Naive B cell (primary cell): ENCODE results near the gene JPT1. TPM values are rescaled to one million over a fixed set of nuclear protein-coding genes. Genes with fewer than 3 reads are reported as not detected.
"Not testable (repeated sequence)": the region's sequence is repeated elsewhere in the genome, so short reads cannot be mapped to it uniquely, and the experiment has no call there.

Experiments used
- ATAC-seq, 2 donors: fragments of 150-1000 bp; cut with Tn5 transposase; 2 replicates each; pipeline ENCODE4 v1.10.0; 2021; ENCODE audit warnings: low read depth in 2 of 2, mild to moderate bottlenecking in 2 of 2, moderate library complexity in 2 of 2
- DNase-seq: peaks from one replicate; pipeline ENCODE4 v3.0.0; 2022
- H3K27ac Mint-ChIP-seq, 6 donors: one replicate each; pipeline ENCODE4 v1.8.0; 2020 to 2022; ENCODE audit warnings: mild to moderate bottlenecking in 6 of 6, mixed read lengths in 6 of 6, moderate library complexity in 5 of 6, inconsistent platforms in 2 of 6
- H3K27me3 Mint-ChIP-seq, 3 donors: one replicate each; pipeline ENCODE4 v1.8.0; 2021 to 2022; ENCODE audit warnings: mixed read lengths in 3 of 3, mild to moderate bottlenecking in 1 of 3
- H3K36me3 Mint-ChIP-seq, 2 donors: one replicate each; pipeline ENCODE4 v1.8.0; 2020 to 2022; ENCODE audit warnings: mixed read lengths in 2 of 2, inconsistent platforms in 1 of 2, mild to moderate bottlenecking in 1 of 2
- H3K4me1 Mint-ChIP-seq, 3 donors: one replicate each; pipeline ENCODE4 v1.8.0; 2020 to 2022; ENCODE audit warnings: mixed read lengths in 3 of 3, inconsistent platforms in 1 of 3, mild to moderate bottlenecking in 1 of 3, moderate library complexity in 1 of 3
- H3K4me3 Mint-ChIP-seq, 8 donors: one replicate each; pipeline ENCODE4 v1.8.0; 2020 to 2022; ENCODE audit warnings: mild to moderate bottlenecking in 8 of 8, mixed read lengths in 8 of 8, moderate library complexity in 8 of 8, inconsistent platforms in 2 of 8
- H3K9me3 Mint-ChIP-seq, 7 donors: one replicate each; pipeline ENCODE4 v1.8.0; 2020 to 2022; ENCODE audit warnings: mixed read lengths in 7 of 7, mild to moderate bottlenecking in 5 of 7, inconsistent platforms in 2 of 7, moderate library complexity in 1 of 7
- polyA plus RNA-seq, 6 donors: library from polyadenylated mRNA; unstranded; fragments of 300-500 nt; fragmentation: Illumina TruSeq; gene quantifications; one replicate each; pipeline ENCODE4 v1.2.3, GENCODE V29; 2021; ENCODE audit warnings: low read depth in 6 of 6

JPT1 gene
- polyA plus RNA-seq, 6 donors from 2014 or later, result 56.8 to 80.5 (median 72.7) TPM

GRCh38 chr17:75131278-75132017 lies 22.9 kb downstream of the JPT1 start, which contains the start of gene NT5C:
Gene NT5C (minus strand): TSS chr17:75131742. CDS start chr17:75131707, 35 bp downstream.
- DNase-seq, result peak; percentile 77
- Mint-ChIP-seq H3K27me3 (no peaks in the 10 kb centered on the region), H3K27ac (peak within 1 kb of the TSS; percentile 82 to 96 (median 94)), H3K9me3 (no peaks in the 10 kb centered on the region), H3K4me3 (peak within 1 kb of the TSS; percentile 91 to 96 (median 94)), H3K36me3 (peaks cover 0 to 6% of the 10 kb centered on the region in 2 donors), H3K4me1 (peaks cover 10 to 37% (median 35%) of the 10 kb centered on the region in 3 donors)
- ATAC-seq, result peak; percentile 84 to 85

- peaks cover 16 to 44% (median 41%) of the 10 kb centered on the region in 3 donors for H3K4me1 Mint-ChIP-seq
- H3K36me3 Mint-ChIP-seq, result peaks cover 0 to 6% of the 10 kb centered on the region in 2 donors
- H3K27me3 Mint-ChIP-seq, result no peaks in the 10 kb centered on the region
- H3K4me3 Mint-ChIP-seq, result peak overlapping the region; percentile 91 to 96 (median 94)
- DNase-seq (peak; percentile 30), ATAC-seq (peak; percentile 44 to 45)
- H3K9me3 Mint-ChIP-seq, result no peaks in the 10 kb centered on the region
- H3K27ac Mint-ChIP-seq, result peak overlapping the region; percentile 82 to 95 (median 91)
These were observed 23.6 kb downstream of the JPT1 start for GRCh38 chr17:75130632-75131277.

GRCh38 chr17:75130059-75130631 lies 24.2 kb downstream of the JPT1 start:
- DNase-seq (no peak), ATAC-seq (no peak)
- Mint-ChIP-seq H3K27me3 (no peaks in the 10 kb centered on the region), H3K27ac (peak overlapping the region in 1 of 6 donors; percentile 90), H3K4me3 (peak overlapping the region; percentile 91 to 96 (median 94)), H3K9me3 (no peaks in the 10 kb centered on the region), H3K4me1 (peaks cover 19 to 50% (median 46%) of the 10 kb centered on the region in 3 donors), H3K36me3 (peaks cover 0 to 6% of the 10 kb centered on the region in 2 donors)

- Mint-ChIP-seq H3K4me3 (peak overlapping the region in 7 of 8 donors; percentile 49 to 95 (median 61)), H3K27ac (peak overlapping the region in 2 of 6 donors; percentile 33 to 51), H3K4me1 (peaks cover 25 to 56% (median 52%) of the 10 kb centered on the region in 3 donors), H3K36me3 (peaks cover 0 to 6% of the 10 kb centered on the region in 2 donors), H3K27me3 (no peaks in the 10 kb centered on the region), H3K9me3 (no peaks in the 10 kb centered on the region)
- ATAC-seq (no peak), DNase-seq (no peak)
These were observed 24.7 kb downstream of the JPT1 start for GRCh38 chr17:75129576-75129975.

GRCh38 chr17:75128694-75129505 lies 25.4 kb downstream of the JPT1 start:
- DNase-seq, result no peak
- H3K27me3 Mint-ChIP-seq, result no peaks in the 10 kb centered on the region
- peak overlapping the region in 6 of 8 donors; percentile 49 to 95 (median 72) for H3K4me3 Mint-ChIP-seq
- H3K9me3 Mint-ChIP-seq, result no peaks in the 10 kb centered on the region
- H3K4me1 Mint-ChIP-seq, result peaks cover 31 to 62% (median 57%) of the 10 kb centered on the region in 3 donors
- H3K27ac Mint-ChIP-seq, result peak overlapping the region in 5 of 6 donors; percentile 19 to 63 (median 33)
- ATAC-seq, result no peak
- H3K36me3 Mint-ChIP-seq, result peaks cover 0 to 6% of the 10 kb centered on the region in 2 donors

GRCh38 chr17:75127936-75128335 lies 26.4 kb downstream of the JPT1 start:
- Mint-ChIP-seq H3K27ac (peak overlapping the region in 1 of 6 donors; percentile 30), H3K4me3 (peak overlapping the region in 1 of 8 donors; percentile 66), H3K4me1 (peaks cover 31 to 61% (median 60%) of the 10 kb centered on the region in 3 donors)
- not testable (repeated sequence) for H3K27me3 Mint-ChIP-seq, ATAC-seq, H3K36me3 Mint-ChIP-seq, DNase-seq, H3K9me3 Mint-ChIP-seq

GRCh38 chr17:75126954-75127353 lies 27.4 kb downstream of the JPT1 start:
- no peak for DNase-seq
- ATAC-seq, result no peak
- Mint-ChIP-seq H3K27ac (peak overlapping the region in 1 of 6 donors; percentile 45), H3K36me3 (peaks cover 0 to 6% of the 10 kb centered on the region in 2 donors), H3K27me3 (no peaks in the 10 kb centered on the region), H3K4me1 (peaks cover 31 to 54% (median 52%) of the 10 kb centered on the region in 3 donors), H3K4me3 (peak overlapping the region in 2 of 8 donors; percentile 18 to 42), H3K9me3 (no peaks in the 10 kb centered on the region)

GRCh38 chr17:75125984-75126383 lies 28.3 kb downstream of the JPT1 start:
- H3K4me3 Mint-ChIP-seq, result peak overlapping the region in 4 of 8 donors; percentile 24 to 55 (median 34)
- peak overlapping the region in 3 of 6 donors; percentile 28 to 65 (median 44) for H3K27ac Mint-ChIP-seq
- no peaks in the 10 kb centered on the region for H3K27me3 Mint-ChIP-seq
- peaks cover 31 to 56% (median 49%) of the 10 kb centered on the region in 3 donors for H3K4me1 Mint-ChIP-seq
- H3K9me3 Mint-ChIP-seq, result no peaks in the 10 kb centered on the region
- H3K36me3 Mint-ChIP-seq, result peaks cover 1 to 8% of the 10 kb centered on the region in 2 donors
- ATAC-seq (no peak), DNase-seq (no peak)

GRCh38 chr17:75124819-75125162 lies 29.5 kb downstream of the JPT1 start:
- Mint-ChIP-seq H3K27me3 (no peaks in the 10 kb centered on the region), H3K27ac (peak overlapping the region in 1 of 6 donors; percentile 36), H3K9me3 (no peaks in the 10 kb centered on the region)

GRCh38 chr17:75124041-75124818 lies 30.1 kb downstream of the JPT1 start:
- DNase-seq (no peak), ATAC-seq (no peak)
- Mint-ChIP-seq H3K4me3 (peak overlapping the region in 1 of 8 donors; percentile 65), H3K4me1 (peaks cover 28 to 48% (median 41%) of the 10 kb centered on the region in 3 donors), H3K27ac (peak overlapping the region in 1 of 6 donors; percentile 34), H3K36me3 (peaks cover 4 to 14% of the 10 kb centered on the region in 2 donors), H3K9me3 (no peaks in the 10 kb centered on the region), H3K27me3 (no peaks in the 10 kb centered on the region)

More at GRCh38 chr17:75124819-75125162, 29.5 kb downstream of the JPT1 start:
- DNase-seq (no peak), ATAC-seq (no peak)
- H3K36me3 Mint-ChIP-seq, result peaks cover 4 to 14% of the 10 kb centered on the region in 2 donors
- H3K4me1 Mint-ChIP-seq, result peaks cover 28 to 54% (median 46%) of the 10 kb centered on the region in 3 donors
- no peak overlapping the region for H3K4me3 Mint-ChIP-seq

GRCh38 chr17:75118307-75118706 lies 36.0 kb downstream of the JPT1 start:
- ATAC-seq (no peak), DNase-seq (no peak)
- Mint-ChIP-seq H3K9me3 (no peaks in the 10 kb centered on the region), H3K27ac (peak overlapping the region in 3 of 6 donors; percentile 60 to 79 (median 66)), H3K4me1 (peaks cover 37 to 65% (median 59%) of the 10 kb centered on the region in 3 donors), H3K27me3 (no peaks in the 10 kb centered on the region), H3K4me3 (peak overlapping the region in 4 of 8 donors; percentile 39 to 88 (median 69)), H3K36me3 (peaks cover 4 to 14% of the 10 kb centered on the region in 2 donors)

GRCh38 chr17:75116737-75117136 lies 37.6 kb downstream of the JPT1 start:
- H3K9me3 Mint-ChIP-seq, result no peaks in the 10 kb centered on the region
- peak overlapping the region in 2 of 8 donors; percentile 47 to 72 for H3K4me3 Mint-ChIP-seq
- peaks cover 41 to 71% (median 66%) of the 10 kb centered on the region in 3 donors for H3K4me1 Mint-ChIP-seq
- ATAC-seq (no peak), DNase-seq (no peak)
- peak overlapping the region in 3 of 6 donors; percentile 38 to 79 (median 62) for H3K27ac Mint-ChIP-seq
- peaks cover 4 to 18% of the 10 kb centered on the region in 2 donors for H3K36me3 Mint-ChIP-seq
- H3K27me3 Mint-ChIP-seq, result no peaks in the 10 kb centered on the region
